C4-2B (cell line): ENCODE measurements around the gene TMOD1.

Experiments used
- ZFX ChIP-seq: fragments of 450-650 bp; IDR thresholded peaks from 2 replicates; pipeline ENCODE4 v1.6.1; 2017
- TF ChIP-seq, protein P1 (sequence below): fragments of 450-650 bp; conservative IDR thresholded peaks from 2 replicates; pipeline ENCODE4 v1.5.1; 2017; ENCODE audit warnings: mild to moderate bottlenecking

DNA sequence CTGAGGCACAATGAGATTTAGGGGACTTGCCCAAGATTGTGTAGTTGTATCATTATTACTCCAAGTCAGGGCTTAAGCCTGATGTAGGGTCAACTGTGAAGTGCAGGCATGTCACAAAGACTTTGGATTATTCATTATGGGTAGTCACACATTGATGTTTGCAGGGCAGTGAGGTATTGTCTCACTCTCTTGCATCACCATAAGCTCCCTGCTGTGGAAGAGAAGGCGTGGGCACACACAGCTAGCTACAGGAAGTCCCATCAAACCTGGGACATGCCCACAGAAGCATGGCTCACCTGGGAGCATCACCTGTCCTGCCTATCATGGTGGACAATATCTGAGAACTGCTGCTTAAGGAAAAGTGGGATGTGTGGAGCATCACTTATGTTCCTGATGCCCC lies 42.1 kb downstream of the TMOD1 start:
- TF ChIP-seq, protein P1, sequence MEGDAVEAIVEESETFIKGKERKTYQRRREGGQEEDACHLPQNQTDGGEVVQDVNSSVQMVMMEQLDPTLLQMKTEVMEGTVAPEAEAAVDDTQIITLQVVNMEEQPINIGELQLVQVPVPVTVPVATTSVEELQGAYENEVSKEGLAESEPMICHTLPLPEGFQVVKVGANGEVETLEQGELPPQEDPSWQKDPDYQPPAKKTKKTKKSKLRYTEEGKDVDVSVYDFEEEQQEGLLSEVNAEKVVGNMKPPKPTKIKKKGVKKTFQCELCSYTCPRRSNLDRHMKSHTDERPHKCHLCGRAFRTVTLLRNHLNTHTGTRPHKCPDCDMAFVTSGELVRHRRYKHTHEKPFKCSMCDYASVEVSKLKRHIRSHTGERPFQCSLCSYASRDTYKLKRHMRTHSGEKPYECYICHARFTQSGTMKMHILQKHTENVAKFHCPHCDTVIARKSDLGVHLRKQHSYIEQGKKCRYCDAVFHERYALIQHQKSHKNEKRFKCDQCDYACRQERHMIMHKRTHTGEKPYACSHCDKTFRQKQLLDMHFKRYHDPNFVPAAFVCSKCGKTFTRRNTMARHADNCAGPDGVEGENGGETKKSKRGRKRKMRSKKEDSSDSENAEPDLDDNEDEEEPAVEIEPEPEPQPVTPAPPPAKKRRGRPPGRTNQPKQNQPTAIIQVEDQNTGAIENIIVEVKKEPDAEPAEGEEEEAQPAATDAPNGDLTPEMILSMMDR: no peak
- TF ChIP-seq ZFX: no peak
